NCI-H1105 treated with DMSO at 0.1 percent for 48 hours (cell line): Measurements from ENCODE around the gene TNNI3K.
A peak's percentile ranks its signal among the peaks of the same experiment; 100 is the strongest.
"Not testable (repeated sequence)": the region's sequence is repeated elsewhere in the genome, so short reads cannot be mapped to it uniquely, and the experiment has no call there.

Experiments
- DNase-seq: peaks from one replicate; lab custom pipeline; 2025; lab: John Stamatoyannopoulos, UW

Gene TNNI3K, protein sequence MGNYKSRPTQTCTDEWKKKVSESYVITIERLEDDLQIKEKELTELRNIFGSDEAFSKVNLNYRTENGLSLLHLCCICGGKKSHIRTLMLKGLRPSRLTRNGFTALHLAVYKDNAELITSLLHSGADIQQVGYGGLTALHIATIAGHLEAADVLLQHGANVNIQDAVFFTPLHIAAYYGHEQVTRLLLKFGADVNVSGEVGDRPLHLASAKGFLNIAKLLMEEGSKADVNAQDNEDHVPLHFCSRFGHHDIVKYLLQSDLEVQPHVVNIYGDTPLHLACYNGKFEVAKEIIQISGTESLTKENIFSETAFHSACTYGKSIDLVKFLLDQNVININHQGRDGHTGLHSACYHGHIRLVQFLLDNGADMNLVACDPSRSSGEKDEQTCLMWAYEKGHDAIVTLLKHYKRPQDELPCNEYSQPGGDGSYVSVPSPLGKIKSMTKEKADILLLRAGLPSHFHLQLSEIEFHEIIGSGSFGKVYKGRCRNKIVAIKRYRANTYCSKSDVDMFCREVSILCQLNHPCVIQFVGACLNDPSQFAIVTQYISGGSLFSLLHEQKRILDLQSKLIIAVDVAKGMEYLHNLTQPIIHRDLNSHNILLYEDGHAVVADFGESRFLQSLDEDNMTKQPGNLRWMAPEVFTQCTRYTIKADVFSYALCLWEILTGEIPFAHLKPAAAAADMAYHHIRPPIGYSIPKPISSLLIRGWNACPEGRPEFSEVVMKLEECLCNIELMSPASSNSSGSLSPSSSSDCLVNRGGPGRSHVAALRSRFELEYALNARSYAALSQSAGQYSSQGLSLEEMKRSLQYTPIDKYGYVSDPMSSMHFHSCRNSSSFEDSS

DNA sequence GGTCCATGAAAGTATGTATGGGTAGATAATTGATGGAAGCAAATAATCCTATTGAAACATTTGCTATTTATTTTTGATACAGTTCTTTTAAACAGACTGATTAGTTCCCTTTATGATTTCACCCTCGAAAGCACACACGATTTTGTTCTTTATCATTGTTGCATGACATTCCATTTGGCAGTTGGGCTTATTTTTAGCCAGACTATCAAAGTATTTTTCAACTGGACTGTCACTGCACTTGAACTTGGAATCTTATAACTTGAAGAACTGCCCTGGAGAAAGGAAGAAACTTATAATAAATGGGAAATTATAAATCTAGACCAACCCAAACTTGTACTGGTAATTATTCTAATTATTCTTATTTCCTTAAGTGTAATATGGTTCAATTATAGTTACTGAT lies at the start of gene TNNI3K:
Gene TNNI3K (plus strand): TSS at position 235 of the 400 bp plus-strand sequence. CDS start 65 bp downstream, at position 300.
- DNase-seq: no peak

DNA sequence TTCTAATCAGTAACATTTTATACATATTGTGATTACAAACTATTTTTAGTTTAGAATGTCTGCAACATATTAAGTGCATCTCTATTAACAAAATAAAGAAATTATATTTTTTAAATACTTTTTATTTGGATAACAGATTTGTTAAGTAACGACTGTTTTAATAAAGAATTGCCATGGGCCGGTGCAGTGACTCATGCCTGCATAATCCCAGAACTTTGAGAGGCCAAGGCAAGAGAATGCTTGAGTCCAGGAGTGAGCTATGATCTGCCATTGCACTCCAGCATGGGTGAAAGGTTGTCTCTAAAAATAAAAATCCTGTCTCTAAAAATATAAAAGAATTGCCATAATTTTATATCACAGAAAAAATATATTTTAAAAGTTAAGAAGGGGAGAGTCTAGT lies 41.3 kb upstream of the TNNI3K start:
- DNase-seq: no peak

DNA sequence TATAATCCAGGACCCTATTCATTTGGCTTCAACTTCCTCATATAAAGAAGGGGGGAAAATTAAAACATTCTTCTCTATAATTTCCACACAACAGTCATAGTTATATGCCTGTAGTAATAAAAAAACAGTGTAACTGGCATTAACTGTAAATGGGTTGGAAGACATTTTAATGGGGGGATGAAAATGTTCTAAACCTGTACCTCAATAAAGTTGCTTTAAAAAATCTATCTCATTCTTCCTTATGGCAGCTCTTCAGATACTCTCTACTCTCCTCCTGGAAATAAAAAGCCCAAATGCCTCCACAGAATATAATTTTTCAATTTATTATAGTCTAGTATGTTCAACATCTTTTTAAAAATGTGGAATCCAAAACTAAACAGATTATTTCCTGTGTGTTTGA lies 39.8 kb upstream of the TNNI3K start:
- DNase-seq: no peak

DNA sequence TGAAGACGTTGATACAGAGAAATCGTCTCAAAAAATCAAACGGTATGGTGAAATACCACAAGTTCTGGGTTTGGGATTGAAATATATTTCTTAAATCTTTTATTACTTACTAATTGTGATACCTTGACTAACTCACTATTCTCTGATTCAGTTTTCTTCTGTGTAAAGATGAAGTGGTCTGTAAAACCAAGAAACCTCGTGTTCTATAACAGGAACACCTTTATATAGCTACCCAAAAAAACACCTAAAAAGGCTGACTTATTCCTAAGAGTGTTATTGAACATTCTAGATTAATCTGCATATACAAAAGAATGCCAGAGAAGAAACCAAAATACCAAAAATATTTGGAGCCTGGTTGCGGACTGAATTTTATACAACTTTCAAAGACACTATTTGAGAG lies 37.9 kb upstream of the TNNI3K start:
- DNase-seq: no peak

- DNase-seq: peak; percentile 94
These were observed 37.3 kb upstream of the TNNI3K start, which contains the start of the genes FPGT and LRRIQ3 for GRCh38 chr1:74197657-74198552. TSS of gene FPGT (plus strand) at chr1:74198242. CDS start at chr1:74198279, 37 bp downstream. TSS of gene LRRIQ3 (minus strand) at chr1:74198176. CDS start at chr1:74183684, 14,492 bp downstream.

DNA sequence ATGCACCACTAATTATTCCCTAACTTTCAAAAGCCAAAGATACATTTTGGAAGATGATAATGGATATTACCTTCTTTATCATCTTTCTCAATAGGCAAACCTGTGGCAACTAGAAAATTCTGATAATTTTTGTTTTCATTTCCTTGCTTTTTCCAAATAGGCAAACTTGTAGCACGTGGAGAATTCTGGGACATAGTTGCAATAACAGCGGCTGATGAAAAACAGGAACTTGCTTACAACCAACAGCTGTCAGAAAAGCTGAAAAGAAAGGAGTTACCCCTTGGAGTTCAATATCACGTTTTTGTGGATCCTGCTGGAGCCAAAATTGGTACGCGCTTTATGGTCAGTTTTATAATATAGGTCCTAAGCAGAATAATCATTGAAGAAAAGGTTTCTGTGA lies 35.7 kb upstream of the TNNI3K start:
- no peak for DNase-seq

DNA sequence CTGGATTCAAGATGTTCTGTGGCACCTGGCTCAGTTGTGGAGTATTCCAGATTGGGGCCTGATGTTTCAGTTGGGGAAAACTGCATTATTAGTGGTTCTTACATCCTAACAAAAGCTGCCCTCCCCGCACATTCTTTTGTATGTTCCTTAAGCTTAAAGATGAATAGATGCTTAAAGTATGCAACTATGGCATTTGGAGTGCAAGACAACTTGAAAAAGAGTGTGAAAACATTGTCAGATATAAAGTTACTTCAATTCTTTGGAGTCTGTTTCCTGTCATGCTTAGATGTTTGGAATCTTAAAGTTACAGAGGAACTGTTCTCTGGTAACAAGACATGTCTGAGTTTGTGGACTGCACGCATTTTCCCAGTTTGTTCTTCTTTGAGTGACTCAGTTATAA lies 29.9 kb upstream of the TNNI3K start:
- DNase-seq: no peak

DNA sequence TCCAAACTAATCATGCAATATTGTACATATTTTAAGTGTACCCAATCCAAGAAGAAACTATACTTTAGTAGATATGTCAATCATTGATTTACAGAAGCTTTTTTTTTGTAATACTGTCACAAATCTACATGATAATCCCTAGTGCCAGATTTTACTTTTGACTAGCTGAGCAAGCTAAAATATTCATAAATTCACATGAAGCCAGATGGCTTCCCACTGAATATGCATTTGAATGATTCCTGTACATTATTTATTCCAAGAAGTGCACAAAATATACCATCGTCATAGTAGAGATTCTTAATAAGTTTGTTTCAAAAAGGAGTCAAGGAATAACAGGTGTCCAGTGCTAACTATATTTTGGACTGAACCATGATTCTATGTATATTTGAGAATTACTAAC lies 20.0 kb upstream of the TNNI3K start:
- no peak for DNase-seq

- no peak for DNase-seq
These were observed 12.5 kb upstream of the TNNI3K start for GRCh38 chr1:74222701-74223100.

- no peak for DNase-seq
These were observed 11.7 kb upstream of the TNNI3K start for GRCh38 chr1:74223453-74223852.

GRCh38 chr1:74236440-74236839 lies 1.3 kb downstream of the TNNI3K start:
- no peak for DNase-seq

DNA sequence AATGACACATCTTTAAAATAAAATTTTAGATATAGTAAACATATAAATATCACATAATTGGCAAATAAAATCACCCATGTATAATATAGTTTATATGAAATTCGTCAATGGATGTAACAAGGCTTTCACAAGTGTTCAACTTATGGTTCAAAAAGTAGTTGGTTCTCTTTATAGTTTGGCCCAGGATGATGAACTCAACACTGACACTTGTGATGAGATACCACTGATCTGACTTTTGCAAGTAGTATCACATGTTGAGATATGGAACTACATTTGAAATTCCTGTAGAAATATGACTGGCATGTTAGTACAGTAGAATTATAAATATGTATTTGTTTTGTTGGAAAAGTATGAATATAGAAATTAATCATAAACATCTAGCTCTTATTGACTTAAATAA lies 1.8 kb downstream of the TNNI3K start:
- DNase-seq: no peak

- DNase-seq: no peak
These were observed 2.6 kb downstream of the TNNI3K start for GRCh38 chr1:74237787-74238186.

DNA sequence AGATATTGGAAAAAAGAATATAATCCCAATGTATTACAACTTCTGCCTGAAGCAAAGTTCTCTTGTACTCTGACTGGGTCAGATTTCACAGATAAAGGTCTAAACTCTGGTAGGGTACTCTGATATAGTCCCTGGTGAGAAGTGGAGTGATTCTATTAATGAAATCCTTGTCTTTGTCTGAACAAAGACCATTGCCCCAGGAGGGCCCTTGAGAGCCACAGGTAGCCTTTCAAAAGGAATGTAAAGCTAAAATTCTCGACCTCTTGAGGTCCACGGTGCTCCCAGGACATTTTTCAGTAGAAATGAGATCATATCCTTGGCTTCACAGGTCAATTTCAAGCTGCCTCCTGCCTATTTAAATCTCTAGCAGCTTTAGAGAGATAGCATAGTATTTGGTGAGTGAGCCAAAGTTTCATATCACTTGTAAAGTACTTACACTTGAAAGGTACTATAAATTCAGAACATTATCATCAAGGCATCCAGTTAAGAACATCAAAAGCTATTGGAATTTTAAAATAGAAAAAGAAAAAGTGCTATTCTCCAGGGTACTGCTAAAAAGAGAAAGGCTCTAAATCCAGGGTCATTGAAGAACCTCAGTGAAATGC lies 10.1 kb downstream of the TNNI3K start:
- no peak for DNase-seq

DNA sequence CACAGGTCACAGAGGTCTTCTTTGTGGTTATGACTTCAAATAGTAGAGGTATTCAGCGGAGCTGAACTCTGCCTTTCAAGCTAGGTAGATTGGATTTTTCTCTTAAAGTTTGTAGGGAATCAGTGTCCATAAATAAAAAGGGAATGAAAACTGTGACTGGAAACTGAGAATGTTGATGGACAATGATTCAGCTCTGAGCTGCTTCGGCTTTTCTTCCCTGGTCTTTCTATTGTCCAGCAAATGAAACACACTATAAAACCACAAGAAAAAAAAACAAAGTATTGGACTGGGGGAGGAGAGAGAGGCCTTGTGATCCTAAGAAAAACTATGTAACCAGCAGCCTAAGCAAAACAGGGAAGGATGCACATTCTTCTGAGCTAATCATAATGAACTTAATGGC lies 11.1 kb downstream of the TNNI3K start:
- DNase-seq: no peak

- DNase-seq: no peak
These were observed 12.8 kb downstream of the TNNI3K start for GRCh38 chr1:74247881-74248528.

- DNase-seq: not testable (repeated sequence)
These were observed 18.1 kb downstream of the TNNI3K start for GRCh38 chr1:74253243-74253824.

GRCh38 chr1:74266001-74266400 lies 30.8 kb downstream of the TNNI3K start:
- no peak for DNase-seq

DNA sequence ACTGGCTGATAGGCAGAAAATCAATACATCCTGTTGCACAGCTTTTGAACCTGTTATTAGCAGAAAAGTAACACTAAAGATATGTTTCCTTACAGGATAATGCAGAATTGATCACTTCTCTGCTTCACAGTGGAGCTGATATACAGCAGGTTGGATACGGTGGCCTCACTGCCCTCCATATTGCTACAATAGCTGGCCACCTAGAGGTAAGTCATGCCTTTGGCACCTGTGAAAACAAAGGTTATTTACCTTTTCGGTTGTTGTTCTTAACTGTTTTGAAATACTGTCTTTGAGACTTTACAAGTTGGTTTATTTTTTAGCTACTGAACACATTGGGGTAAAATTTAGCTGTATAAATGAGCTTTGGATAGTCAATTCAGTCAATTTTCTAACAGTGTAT lies 36.3 kb downstream of the TNNI3K start:
- DNase-seq: no peak

DNA sequence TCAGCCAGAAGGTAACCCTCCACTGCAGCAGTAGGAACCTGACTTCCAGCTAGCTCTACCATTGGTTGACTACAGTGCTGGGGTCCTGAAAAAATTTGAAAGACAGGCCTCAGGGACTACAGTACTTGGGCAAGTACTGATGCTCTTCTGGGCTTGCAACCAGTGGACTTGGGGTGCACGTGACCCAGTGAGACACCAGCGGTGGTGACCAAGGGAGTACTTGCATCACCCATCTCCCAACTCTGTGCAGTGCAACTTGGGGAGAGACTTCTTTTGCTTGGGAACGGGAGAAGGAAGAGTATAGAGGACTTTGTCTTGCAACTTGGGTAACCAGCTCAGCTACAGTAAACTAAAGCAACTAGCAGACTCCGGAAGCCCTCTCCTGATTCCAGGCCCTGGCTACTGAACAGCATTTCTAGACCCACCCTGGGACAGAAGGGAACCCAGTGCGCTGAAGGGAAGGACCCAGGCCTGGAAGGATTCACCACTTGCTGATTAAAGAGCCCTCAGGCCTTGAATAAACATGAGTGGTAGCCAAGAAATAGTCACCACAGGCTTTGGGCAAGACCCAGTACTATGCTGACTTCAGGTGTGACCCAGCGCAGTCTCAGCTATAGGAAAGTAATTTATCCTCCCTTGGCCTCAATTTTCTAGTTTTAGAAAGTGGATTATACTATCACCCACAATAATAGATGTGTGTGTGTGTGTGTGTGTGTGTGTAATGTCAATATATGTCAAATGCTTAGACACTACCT lies 45.6 kb downstream of the TNNI3K start:
- DNase-seq: no peak
